ENCODE results near the gene TMIGD3. TPM values are rescaled to one million over a fixed set of nuclear protein-coding genes. Genes with fewer than 3 reads are reported as not detected.

TMIGD3 gene
- total RNA-seq, 1 experiment from 2014 or later: not detected

Small RNA genes lying within 50 kb of the gene (small RNA-seq; reads per million reads assigned to genes)
- gene RF00019 (not detected), gene RNU6-792P (not detected)

Other genes starting within 250 kb of the TMIGD3 start
- not detected in 2 replicates for gene CHIA, start 212.8 kb downstream of the TMIGD3 start, total RNA-seq (2014; rRNA removed; shearing (Covaris generic); ENCODE audit: low replicate concordance)
- gene OVGP1, start 75.9 kb downstream of the TMIGD3 start, total RNA-seq (2014; rRNA removed; shearing (Covaris generic); ENCODE audit: low replicate concordance): 0.90 and 1.3 TPM in 2 replicates
- gene WDR77, start 54.4 kb downstream of the TMIGD3 start, total RNA-seq (2014; rRNA removed; shearing (Covaris generic); ENCODE audit: low replicate concordance): 58.0 and 59.7 TPM in 2 replicates
- 362 and 590 TPM in 2 replicates for gene ATP5PB, start 54.2 kb downstream of the TMIGD3 start, total RNA-seq (2014; rRNA removed; shearing (Covaris generic); ENCODE audit: low replicate concordance)
- gene C1orf162, start 29.6 kb downstream of the TMIGD3 start, total RNA-seq (2014; rRNA removed; shearing (Covaris generic); ENCODE audit: low replicate concordance): 0.29 and 0.48 TPM in 2 replicates
- not detected in 2 replicates for gene ADORA3, start within 50 bp of the TMIGD3 start, total RNA-seq (2014; rRNA removed; shearing (Covaris generic); ENCODE audit: low replicate concordance)
- 12.0 and 55.3 TPM in 2 replicates for gene RAP1A, start 116.2 kb upstream of the TMIGD3 start, total RNA-seq (2014; rRNA removed; shearing (Covaris generic); ENCODE audit: low replicate concordance)
- gene INKA2, start 235.8 kb upstream of the TMIGD3 start, total RNA-seq (2014; rRNA removed; shearing (Covaris generic); ENCODE audit: low replicate concordance): 1.1 and 1.6 TPM in 2 replicates